AG09319 (cell line): ENCODE results near the gene TRIM46.
"Not testable (repeated sequence)": the region's sequence is repeated elsewhere in the genome, so short reads cannot be mapped to it uniquely, and the experiment has no call there.

Experiments
- DNase-seq: peaks from one replicate; pipeline ENCODE4 v3.0.0-alpha.2; 2010; ENCODE audit warnings: low read depth; ENCODE audit errors: extremely low read depth
- CTCF ChIP-seq: IDR thresholded peaks from 2 replicates; pipeline ENCODE4 v1.5.1; 2011; ENCODE audit warnings: low read depth, mild to moderate bottlenecking, inconsistent platforms, low read length, moderate library complexity

TRIM46 gene

DNA sequence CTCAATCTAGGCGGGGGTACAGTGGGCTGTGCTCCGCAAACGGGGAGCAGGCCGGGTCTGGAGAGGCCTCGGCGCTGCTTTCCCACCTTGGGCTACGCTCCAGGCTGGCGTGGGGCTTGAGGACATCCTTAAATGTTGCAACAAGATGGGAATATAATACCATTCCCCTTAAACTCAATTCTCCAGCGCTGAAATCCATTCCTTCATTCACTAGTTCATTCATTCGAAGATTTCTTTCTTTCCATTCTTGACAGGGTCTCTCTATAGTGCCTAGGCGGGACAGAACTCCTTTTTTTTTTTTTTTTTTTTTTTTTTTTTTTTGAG lies 33.1 kb upstream of the TRIM46 start:
- no peak for DNase-seq
- TF ChIP-seq CTCF, result no peak

DNA sequence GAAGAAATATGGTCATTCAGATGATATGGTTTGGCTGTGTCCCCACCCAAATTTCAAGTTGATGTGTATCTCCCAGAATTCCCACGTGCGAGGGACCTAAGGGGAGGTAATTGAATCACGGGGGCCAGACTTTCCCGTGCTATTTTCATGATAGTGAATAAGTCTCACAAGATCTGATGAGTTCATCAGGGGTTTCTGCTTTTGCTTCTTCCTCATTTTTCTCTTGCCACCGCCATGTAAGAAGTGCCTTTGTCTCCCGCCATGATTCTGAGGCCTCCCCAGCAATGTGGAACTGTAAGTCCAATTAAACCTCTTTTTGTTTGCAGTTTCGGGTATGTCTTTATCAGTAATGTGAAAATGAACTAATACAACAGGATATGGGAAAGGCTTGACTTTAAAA lies 31.9 kb upstream of the TRIM46 start:
- no peak for DNase-seq
- TF ChIP-seq CTCF, result no peak

GRCh38 chr1:155145491-155145890 lies 28.2 kb upstream of the TRIM46 start:
- DNase-seq, result no peak
- no peak for TF ChIP-seq CTCF

DNA sequence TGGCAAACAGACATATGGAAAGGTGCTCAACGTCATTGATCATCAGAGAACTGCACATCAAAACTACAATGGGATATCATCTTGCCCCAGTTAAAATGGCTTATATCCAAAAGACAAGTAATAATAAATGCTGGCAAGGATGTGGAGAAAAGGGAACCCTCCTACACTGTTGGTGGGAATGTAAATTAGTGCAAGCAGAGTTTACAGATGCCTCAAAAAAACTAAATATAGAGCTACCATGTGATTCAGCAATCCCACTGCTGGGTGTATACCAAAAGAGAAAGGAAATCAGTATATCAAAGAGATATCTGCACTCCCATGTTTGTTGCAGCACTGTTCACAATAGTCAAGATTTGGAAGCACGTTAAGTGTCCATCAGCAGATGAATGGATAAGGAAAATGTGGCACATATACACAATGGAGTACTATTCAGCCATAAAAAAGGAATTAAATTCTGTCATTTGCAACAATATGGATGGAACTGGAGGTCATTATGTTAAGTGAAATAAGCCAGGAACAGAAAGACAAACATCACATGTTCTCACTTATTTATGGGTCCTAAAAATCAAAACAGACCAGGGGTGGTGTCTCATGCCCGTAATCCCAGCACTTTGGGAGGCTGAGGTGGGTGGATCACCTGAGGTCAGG lies 17.5 kb upstream of the TRIM46 start:
- DNase-seq, result not testable (repeated sequence)

GRCh38 chr1:155158991-155159390 lies 14.7 kb upstream of the TRIM46 start:
- TF ChIP-seq CTCF, result no peak
- no peak for DNase-seq

- TF ChIP-seq CTCF, result no peak
- DNase-seq, result no peak
These were observed 13.5 kb upstream of the TRIM46 start for GRCh38 chr1:155160128-155160527.

GRCh38 chr1:155162631-155163030 lies 11.0 kb upstream of the TRIM46 start:
- not testable (repeated sequence) for DNase-seq

- not testable (repeated sequence) for DNase-seq
These were observed 9.9 kb upstream of the TRIM46 start for GRCh38 chr1:155163785-155164184.

DNA sequence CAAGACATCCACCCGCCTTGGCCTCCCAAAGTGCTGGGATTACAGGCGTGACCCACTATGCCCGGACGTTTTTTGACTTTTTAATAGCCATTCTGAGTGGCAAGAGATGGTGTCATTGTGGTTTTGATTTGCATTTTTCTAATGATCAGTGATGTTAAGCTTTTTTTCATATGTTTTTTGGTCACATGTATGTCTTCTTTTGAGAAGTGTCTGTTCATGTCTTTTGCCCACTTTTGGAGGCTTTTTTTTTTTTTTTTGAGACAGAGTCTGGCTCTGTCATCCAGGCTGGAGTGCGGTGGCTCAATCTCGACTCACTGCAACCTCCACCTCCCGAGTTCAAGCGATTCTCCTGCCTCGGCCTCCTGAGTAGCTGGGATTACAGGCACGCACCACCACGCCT lies 9.0 kb upstream of the TRIM46 start:
- DNase-seq, result not testable (repeated sequence)

GRCh38 chr1:155166051-155166470 lies 7.6 kb upstream of the TRIM46 start:
- no peak for DNase-seq
- no peak for TF ChIP-seq CTCF
